HEK293 (cell line): ENCODE measurements around the gene LIPA.

Source experiments
- KLF10 ChIP-seq: fragments of 450-650 bp; IDR thresholded peaks from 2 replicates; pipeline ENCODE4 v1.5.1; 2018; ENCODE audit warnings: missing biosample characterization, mild to moderate bottlenecking, missing genetic modification characterization
- ZBTB1 ChIP-seq: fragments of 450-650 bp; formaldehyde crosslinking; IDR thresholded peaks from 2 replicates; pipeline ENCODE4 v1.5.1; 2016; ENCODE audit warnings: missing biosample characterization, missing genetic modification characterization
- ZNF248 ChIP-seq: fragments of 450-650 bp; formaldehyde crosslinking; IDR thresholded peaks from 2 replicates; pipeline ENCODE4 v1.5.1; 2017; ENCODE audit warnings: missing biosample characterization, missing genetic modification characterization
- ZNF677 ChIP-seq: fragments of 450-650 bp; IDR thresholded peaks from 2 replicates; pipeline ENCODE4 v1.5.0; 2018; ENCODE audit warnings: missing biosample characterization, mild to moderate bottlenecking, missing genetic modification characterization, moderate library complexity
- TF ChIP-seq, protein P1 (sequence below): fragments of 450-650 bp; formaldehyde crosslinking; IDR thresholded peaks from 2 replicates; pipeline ENCODE4 v1.5.1; 2016; ENCODE audit warnings: missing biosample characterization, missing genetic modification characterization
- TF ChIP-seq, protein P2 (sequence below): fragments of 450-650 bp; formaldehyde crosslinking; IDR thresholded peaks from 2 replicates; pipeline ENCODE4 v1.5.1; 2017; ENCODE audit warnings: missing biosample characterization, missing genetic modification characterization
- TF ChIP-seq, protein P3 (sequence below): fragments of 450-650 bp; formaldehyde crosslinking; IDR thresholded peaks from 2 replicates; pipeline ENCODE4 v1.5.1; 2016; ENCODE audit warnings: missing biosample characterization, missing genetic modification characterization

DNA sequence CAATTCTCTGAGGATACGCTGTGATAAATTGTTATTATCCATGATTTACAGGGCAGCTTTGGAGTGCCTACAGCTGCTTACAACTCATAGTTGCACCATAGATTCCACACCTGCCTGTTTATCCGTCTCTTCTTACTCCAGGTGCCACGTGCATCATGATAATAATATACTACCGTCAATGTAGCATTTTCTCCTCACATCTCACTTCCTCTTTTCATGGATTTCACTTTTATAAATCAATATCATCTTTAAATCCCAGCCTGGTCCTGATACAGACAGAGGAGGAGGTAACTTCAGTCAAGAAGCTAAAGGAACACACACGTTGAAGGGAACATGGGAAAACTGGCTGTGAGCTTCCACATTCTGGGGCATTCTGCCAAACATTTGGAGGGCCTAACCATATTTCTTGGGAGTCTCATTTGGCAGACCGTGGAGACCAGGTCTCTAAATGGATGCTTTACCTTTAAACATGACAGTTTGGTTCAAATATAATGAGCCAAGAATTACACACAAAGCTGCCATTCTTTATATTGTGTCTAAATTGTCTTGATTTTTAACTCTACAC, 46.9 kb downstream of the LIPA start:
- TF ChIP-seq, protein P1, sequence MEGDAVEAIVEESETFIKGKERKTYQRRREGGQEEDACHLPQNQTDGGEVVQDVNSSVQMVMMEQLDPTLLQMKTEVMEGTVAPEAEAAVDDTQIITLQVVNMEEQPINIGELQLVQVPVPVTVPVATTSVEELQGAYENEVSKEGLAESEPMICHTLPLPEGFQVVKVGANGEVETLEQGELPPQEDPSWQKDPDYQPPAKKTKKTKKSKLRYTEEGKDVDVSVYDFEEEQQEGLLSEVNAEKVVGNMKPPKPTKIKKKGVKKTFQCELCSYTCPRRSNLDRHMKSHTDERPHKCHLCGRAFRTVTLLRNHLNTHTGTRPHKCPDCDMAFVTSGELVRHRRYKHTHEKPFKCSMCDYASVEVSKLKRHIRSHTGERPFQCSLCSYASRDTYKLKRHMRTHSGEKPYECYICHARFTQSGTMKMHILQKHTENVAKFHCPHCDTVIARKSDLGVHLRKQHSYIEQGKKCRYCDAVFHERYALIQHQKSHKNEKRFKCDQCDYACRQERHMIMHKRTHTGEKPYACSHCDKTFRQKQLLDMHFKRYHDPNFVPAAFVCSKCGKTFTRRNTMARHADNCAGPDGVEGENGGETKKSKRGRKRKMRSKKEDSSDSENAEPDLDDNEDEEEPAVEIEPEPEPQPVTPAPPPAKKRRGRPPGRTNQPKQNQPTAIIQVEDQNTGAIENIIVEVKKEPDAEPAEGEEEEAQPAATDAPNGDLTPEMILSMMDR, result no peak
- no peak for TF ChIP-seq ZNF248 (tag by site-specific recombination)
- TF ChIP-seq, protein P2, sequence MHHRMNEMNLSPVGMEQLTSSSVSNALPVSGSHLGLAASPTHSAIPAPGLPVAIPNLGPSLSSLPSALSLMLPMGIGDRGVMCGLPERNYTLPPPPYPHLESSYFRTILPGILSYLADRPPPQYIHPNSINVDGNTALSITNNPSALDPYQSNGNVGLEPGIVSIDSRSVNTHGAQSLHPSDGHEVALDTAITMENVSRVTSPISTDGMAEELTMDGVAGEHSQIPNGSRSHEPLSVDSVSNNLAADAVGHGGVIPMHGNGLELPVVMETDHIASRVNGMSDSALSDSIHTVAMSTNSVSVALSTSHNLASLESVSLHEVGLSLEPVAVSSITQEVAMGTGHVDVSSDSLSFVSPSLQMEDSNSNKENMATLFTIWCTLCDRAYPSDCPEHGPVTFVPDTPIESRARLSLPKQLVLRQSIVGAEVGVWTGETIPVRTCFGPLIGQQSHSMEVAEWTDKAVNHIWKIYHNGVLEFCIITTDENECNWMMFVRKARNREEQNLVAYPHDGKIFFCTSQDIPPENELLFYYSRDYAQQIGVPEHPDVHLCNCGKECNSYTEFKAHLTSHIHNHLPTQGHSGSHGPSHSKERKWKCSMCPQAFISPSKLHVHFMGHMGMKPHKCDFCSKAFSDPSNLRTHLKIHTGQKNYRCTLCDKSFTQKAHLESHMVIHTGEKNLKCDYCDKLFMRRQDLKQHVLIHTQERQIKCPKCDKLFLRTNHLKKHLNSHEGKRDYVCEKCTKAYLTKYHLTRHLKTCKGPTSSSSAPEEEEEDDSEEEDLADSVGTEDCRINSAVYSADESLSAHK (tag by site-specific recombination), result no peak
- no peak for TF ChIP-seq KLF10 (tag by site-specific recombination)
- TF ChIP-seq ZNF677 (tag by site-specific recombination), result no peak
- no peak for TF ChIP-seq ZBTB1 (tag by site-specific recombination)
- TF ChIP-seq, protein P3, sequence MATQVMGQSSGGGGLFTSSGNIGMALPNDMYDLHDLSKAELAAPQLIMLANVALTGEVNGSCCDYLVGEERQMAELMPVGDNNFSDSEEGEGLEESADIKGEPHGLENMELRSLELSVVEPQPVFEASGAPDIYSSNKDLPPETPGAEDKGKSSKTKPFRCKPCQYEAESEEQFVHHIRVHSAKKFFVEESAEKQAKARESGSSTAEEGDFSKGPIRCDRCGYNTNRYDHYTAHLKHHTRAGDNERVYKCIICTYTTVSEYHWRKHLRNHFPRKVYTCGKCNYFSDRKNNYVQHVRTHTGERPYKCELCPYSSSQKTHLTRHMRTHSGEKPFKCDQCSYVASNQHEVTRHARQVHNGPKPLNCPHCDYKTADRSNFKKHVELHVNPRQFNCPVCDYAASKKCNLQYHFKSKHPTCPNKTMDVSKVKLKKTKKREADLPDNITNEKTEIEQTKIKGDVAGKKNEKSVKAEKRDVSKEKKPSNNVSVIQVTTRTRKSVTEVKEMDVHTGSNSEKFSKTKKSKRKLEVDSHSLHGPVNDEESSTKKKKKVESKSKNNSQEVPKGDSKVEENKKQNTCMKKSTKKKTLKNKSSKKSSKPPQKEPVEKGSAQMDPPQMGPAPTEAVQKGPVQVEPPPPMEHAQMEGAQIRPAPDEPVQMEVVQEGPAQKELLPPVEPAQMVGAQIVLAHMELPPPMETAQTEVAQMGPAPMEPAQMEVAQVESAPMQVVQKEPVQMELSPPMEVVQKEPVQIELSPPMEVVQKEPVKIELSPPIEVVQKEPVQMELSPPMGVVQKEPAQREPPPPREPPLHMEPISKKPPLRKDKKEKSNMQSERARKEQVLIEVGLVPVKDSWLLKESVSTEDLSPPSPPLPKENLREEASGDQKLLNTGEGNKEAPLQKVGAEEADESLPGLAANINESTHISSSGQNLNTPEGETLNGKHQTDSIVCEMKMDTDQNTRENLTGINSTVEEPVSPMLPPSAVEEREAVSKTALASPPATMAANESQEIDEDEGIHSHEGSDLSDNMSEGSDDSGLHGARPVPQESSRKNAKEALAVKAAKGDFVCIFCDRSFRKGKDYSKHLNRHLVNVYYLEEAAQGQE, result no peak
